Upper lobe of right lung (tissue), 1 donor: ENCODE data around the gene CACNA2D2. TPM values are rescaled to one million over a fixed set of nuclear protein-coding genes. Genes with fewer than 3 reads are reported as not detected.

ENCODE experiments used
- ATAC-seq: fragments of 200-7000 bp; cut with Tn5 transposase; one replicate; pipeline ENCODE4 v1.9.1; 2020; ENCODE audit warnings: mild to moderate bottlenecking, moderate library complexity
- DNase-seq: peaks from one replicate; pipeline ENCODE4 v3.0.0-alpha.2; 2020
- H3K27ac ChIP-seq: fragments of 200-600 bp; one replicate; pipeline ENCODE4 v1.8.0; 2022
- H3K27me3 ChIP-seq: fragments of 200-600 bp; one replicate; pipeline ENCODE4 v1.8.0; 2022; ENCODE audit warnings: mild to moderate bottlenecking
- H3K36me3 ChIP-seq: fragments of 200-600 bp; one replicate; pipeline ENCODE4 v1.8.0; 2022
- H3K4me1 ChIP-seq: fragments of 200-600 bp; one replicate; pipeline ENCODE4 v1.8.0; 2022
- H3K4me3 ChIP-seq: fragments of 200-600 bp; one replicate; pipeline ENCODE4 v1.8.0; 2022; ENCODE audit warnings: mild to moderate bottlenecking
- H3K9me3 ChIP-seq: fragments of 200-600 bp; one replicate; pipeline ENCODE4 v1.8.0; 2022
- intact Hi-C: fragments of 100-400 bp; cut with DNase I; formaldehyde crosslinking; loops from one replicate; pipeline ENCODE4 v1.11.0; 2022
- total RNA-seq: library from RNA; stranded (reverse); fragmentation: NEBNext Ultra II Directional; extraction: Animal tissue kit (Norgen Biotek cat#: 25700); gene quantifications from one replicate; pipeline ENCODE4 v1.2.1, GENCODE V29; 2021
- TF ChIP-seq, protein P1 (sequence below): fragments of 200-600 bp; IDR thresholded peaks from one replicate; pipeline ENCODE4 v1.8.0; 2022; ENCODE audit warnings: antibody characterized with exemption
- donor health status: DM: no; HTN: yes; CAD: no; lungs with severe emphysema.

CACNA2D2 gene
- total RNA-seq, 1 donor from 2014 or later, result 119 TPM

- Histone ChIP-seq H3K4me3 (peak within 1 kb of the TSS; percentile 73), H3K4me1 (peaks cover 32% of the 10 kb centered on the region), H3K27me3 (no peaks in the 10 kb centered on the region), H3K9me3 (no peaks in the 10 kb centered on the region), H3K27ac (peak within 1 kb of the TSS; percentile 92), H3K36me3 (peaks cover 51% of the 10 kb centered on the region)
- TF ChIP-seq, protein P1, sequence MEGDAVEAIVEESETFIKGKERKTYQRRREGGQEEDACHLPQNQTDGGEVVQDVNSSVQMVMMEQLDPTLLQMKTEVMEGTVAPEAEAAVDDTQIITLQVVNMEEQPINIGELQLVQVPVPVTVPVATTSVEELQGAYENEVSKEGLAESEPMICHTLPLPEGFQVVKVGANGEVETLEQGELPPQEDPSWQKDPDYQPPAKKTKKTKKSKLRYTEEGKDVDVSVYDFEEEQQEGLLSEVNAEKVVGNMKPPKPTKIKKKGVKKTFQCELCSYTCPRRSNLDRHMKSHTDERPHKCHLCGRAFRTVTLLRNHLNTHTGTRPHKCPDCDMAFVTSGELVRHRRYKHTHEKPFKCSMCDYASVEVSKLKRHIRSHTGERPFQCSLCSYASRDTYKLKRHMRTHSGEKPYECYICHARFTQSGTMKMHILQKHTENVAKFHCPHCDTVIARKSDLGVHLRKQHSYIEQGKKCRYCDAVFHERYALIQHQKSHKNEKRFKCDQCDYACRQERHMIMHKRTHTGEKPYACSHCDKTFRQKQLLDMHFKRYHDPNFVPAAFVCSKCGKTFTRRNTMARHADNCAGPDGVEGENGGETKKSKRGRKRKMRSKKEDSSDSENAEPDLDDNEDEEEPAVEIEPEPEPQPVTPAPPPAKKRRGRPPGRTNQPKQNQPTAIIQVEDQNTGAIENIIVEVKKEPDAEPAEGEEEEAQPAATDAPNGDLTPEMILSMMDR, result no peak
- peak; percentile 99 for DNase-seq
- ATAC-seq, result peak; percentile 95
- intact Hi-C loops, result no loop called here
Observed at GRCh38 chr3:50350527-50351322, 152.7 kb downstream of the CACNA2D2 start, which contains the start of the genes CYB561D2 and NPRL2. Gene CYB561D2 (plus strand): TSS chr3:50350862. CDS start chr3:50351434, 572 bp downstream. Gene NPRL2 (minus strand): TSS chr3:50350775. CDS start chr3:50350652, 123 bp downstream.

- Histone ChIP-seq H3K4me1 (peaks cover 32% of the 10 kb centered on the region), H3K27me3 (no peaks in the 10 kb centered on the region), H3K36me3 (peaks cover 46% of the 10 kb centered on the region), H3K27ac (peak overlapping the region; percentile 92), H3K9me3 (no peaks in the 10 kb centered on the region), H3K4me3 (peak overlapping the region; percentile 73)
- DNase-seq (no peak), ATAC-seq (no peak)
- TF ChIP-seq, protein P1, result no peak
- intact Hi-C loops, result no loop called here
Observed at GRCh38 chr3:50350213-50350526, 153.3 kb downstream of the CACNA2D2 start.

GRCh38 chr3:50347187-50347813 is 156.1 kb downstream of the CACNA2D2 start:
- DNase-seq (peak; percentile 85), ATAC-seq (peak; percentile 8)
- no peaks in the 10 kb centered on the region for H3K27me3 ChIP-seq
- intact Hi-C loops, result no loop called here
- no peaks in the 10 kb centered on the region for H3K9me3 ChIP-seq
- H3K36me3 ChIP-seq, result peaks cover 20% of the 10 kb centered on the region
- TF ChIP-seq, protein P1, result peak; percentile 60
- no peak overlapping the region for H3K4me3 ChIP-seq
- peaks cover 35% of the 10 kb centered on the region for H3K4me1 ChIP-seq
- no peak overlapping the region for H3K27ac ChIP-seq

- DNase-seq (peak; percentile 88), ATAC-seq (peak; percentile 48)
- TF ChIP-seq, protein P1, result no peak
- H3K9me3 ChIP-seq, result no peaks in the 10 kb centered on the region
- peak within 1 kb of the TSS; percentile 39 for H3K27ac ChIP-seq
- no peaks in the 10 kb centered on the region for H3K27me3 ChIP-seq
- peaks cover 36% of the 10 kb centered on the region for H3K4me1 ChIP-seq
- intact Hi-C loops, result no loop called here
- H3K4me3 ChIP-seq, result peak within 1 kb of the TSS; percentile 39
- peaks cover 20% of the 10 kb centered on the region for H3K36me3 ChIP-seq
Observed at GRCh38 chr3:50345586-50346234, 157.7 kb downstream of the CACNA2D2 start, which contains the start of gene ZMYND10. Gene ZMYND10 (minus strand): TSS chr3:50345732. CDS start chr3:50345579, 153 bp downstream.

DNA sequence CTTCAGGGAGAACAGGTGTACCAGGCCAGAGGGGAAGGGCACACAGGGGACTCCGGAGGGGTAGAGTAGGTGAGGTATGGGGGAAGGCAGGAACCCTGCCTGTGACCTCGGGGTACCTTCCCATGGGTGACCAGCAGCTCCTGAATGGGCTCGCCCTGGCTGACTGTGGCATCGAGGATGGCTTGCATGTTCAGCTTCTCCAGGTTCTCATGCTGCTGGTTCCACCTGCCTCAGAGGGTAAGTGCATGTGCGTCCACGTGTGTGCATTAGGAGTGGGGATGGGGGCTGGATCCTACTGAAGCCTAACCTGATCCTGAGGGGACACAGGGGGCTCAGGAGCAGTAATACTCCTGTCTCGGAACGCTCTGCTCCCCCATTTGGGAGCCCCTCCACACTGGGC is 158.4 kb downstream of the CACNA2D2 start:
- Histone ChIP-seq H3K4me1 (peaks cover 36% of the 10 kb centered on the region), H3K27ac (no peak overlapping the region), H3K27me3 (no peaks in the 10 kb centered on the region), H3K36me3 (peaks cover 20% of the 10 kb centered on the region), H3K4me3 (peak overlapping the region; percentile 39), H3K9me3 (no peaks in the 10 kb centered on the region)
- intact Hi-C loops, result no loop called here
- TF ChIP-seq, protein P1, result no peak
- no peak for ATAC-seq
- no peak for DNase-seq
